Mesendoderm (in vitro differentiated cells): Measurements from ENCODE around the gene CCDC92B.
A peak's percentile ranks its signal among the peaks of the same experiment; 100 is the strongest.

Experiments used
- DNase-seq: peaks from one replicate; pipeline ENCODE4 v3.0.0; 2013
- H2AK5ac ChIP-seq: 2 replicates; pipeline ENCODE4 v1.6.1; 2013; ENCODE audit warnings: low read length, inconsistent platforms
- H2BK120ac ChIP-seq: 2 replicates; pipeline ENCODE4 v1.6.1; 2013; ENCODE audit warnings: low read depth, mild to moderate bottlenecking, low read length, moderate library complexity, mixed read lengths
- H2BK15ac ChIP-seq: replicated peaks from 2 replicates; pipeline ENCODE4 v1.6.1; 2013; ENCODE audit warnings: low read depth, mild to moderate bottlenecking, moderate library complexity
- H2BK5ac ChIP-seq: 2 replicates; pipeline ENCODE4 v1.6.1; 2013; ENCODE audit warnings: low read length, inconsistent platforms
- H3K18ac ChIP-seq: 2 replicates; pipeline ENCODE4 v1.6.1; 2013; ENCODE audit warnings: mild to moderate bottlenecking, low read length, mixed read lengths
- H3K23ac ChIP-seq: one replicate; pipeline ENCODE4 v1.6.1; 2013; ENCODE audit warnings: low read length
- H3K27ac ChIP-seq: 2 replicates; pipeline ENCODE4 v1.5.1; 2013; ENCODE audit warnings: low read depth, mild to moderate bottlenecking, inconsistent platforms, low read length, moderate library complexity
- H3K27me3 ChIP-seq: 2 replicates; pipeline ENCODE4 v1.6.1; 2013; ENCODE audit warnings: low read length, control low read depth, mild to moderate bottlenecking, inconsistent platforms; ENCODE audit not compliant: insufficient read depth, poor library complexity
- H3K36me3 ChIP-seq: 2 replicates; pipeline ENCODE4 v1.6.1; 2013; ENCODE audit warnings: low read length, inconsistent platforms; ENCODE audit not compliant: control insufficient read depth, insufficient read depth
- H3K4ac ChIP-seq: one replicate; pipeline ENCODE4 v1.6.1; 2013; ENCODE audit warnings: low read depth, mild to moderate bottlenecking, low read length, moderate library complexity
- H3K4me1 ChIP-seq: 2 replicates; pipeline ENCODE4 v1.6.1; 2013; ENCODE audit warnings: low read depth, low read length, inconsistent platforms; ENCODE audit not compliant: control insufficient read depth
- H3K4me2 ChIP-seq: 2 replicates; pipeline ENCODE4 v1.6.1; 2013; ENCODE audit warnings: low read length
- H3K4me3 ChIP-seq: 2 replicates; pipeline ENCODE4 v1.5.1; 2013; ENCODE audit warnings: mild to moderate bottlenecking, low read length
- H3K56ac ChIP-seq: one replicate; pipeline ENCODE4 v1.6.1; 2013; ENCODE audit warnings: low read length
- H3K79me1 ChIP-seq: 2 replicates; pipeline ENCODE4 v1.6.1; 2013; ENCODE audit warnings: low read length, inconsistent platforms
- H3K79me2 ChIP-seq: 2 replicates; pipeline ENCODE4 v1.6.1; 2013; ENCODE audit warnings: mild to moderate bottlenecking, low read length; ENCODE audit not compliant: control insufficient read depth, insufficient read depth
- H3K9ac ChIP-seq: 2 replicates; pipeline ENCODE4 v1.6.1; 2013; ENCODE audit warnings: low read length, inconsistent platforms
- H4K5ac ChIP-seq: one replicate; pipeline ENCODE4 v1.6.1; 2013; ENCODE audit warnings: low read length
- H4K8ac ChIP-seq: one replicate; pipeline ENCODE4 v1.6.1; 2013; ENCODE audit warnings: low read depth, mild to moderate bottlenecking, control low read depth, low read length, moderate library complexity
- WGBS: extraction: QIAGEN DNeasy Blood & Tissue Kit; methylation state at CpG from one replicate; pipeline ENCODE4 v1.1.7; 2013; ENCODE audit warnings: low lambda C conversion rate, missing lambda C conversion rate; ENCODE audit not compliant: insufficient coverage; ENCODE audit errors: extremely low coverage; 5-methylcytosine and 5-hydroxymethylcytosine counted together

Gene CCDC92B

GRCh38 chr17:2723997-2724783 is 25.3 kb downstream of the CCDC92B start:
- no peaks in the 10 kb centered on the region for H3K27me3 ChIP-seq
- H3K79me2 ChIP-seq, result no peaks in the 10 kb centered on the region
- no peak overlapping the region for H2BK5ac ChIP-seq
- peak overlapping the region; percentile 22 for H3K4me2 ChIP-seq
- peak overlapping the region; percentile 96 for H3K18ac ChIP-seq
- peak overlapping the region; percentile 75 for H2BK120ac ChIP-seq
- peak overlapping the region; percentile 84 for H3K4ac ChIP-seq
- H3K56ac ChIP-seq, result peak overlapping the region; percentile 88
- peak overlapping the region; percentile 59 for H4K8ac ChIP-seq
- H3K36me3 ChIP-seq, result no peaks in the 10 kb centered on the region
- H3K4me1 ChIP-seq, result no peaks in the 10 kb centered on the region
- no peak overlapping the region for H4K5ac ChIP-seq
- H3K27ac ChIP-seq, result peak overlapping the region; percentile 86
- DNase-seq, result peak; percentile 94
- H3K23ac ChIP-seq, result no peak overlapping the region
- no CpG with 5 or more reads among the region's 98 CpGs for WGBS
- H3K79me1 ChIP-seq, result no peaks in the 10 kb centered on the region
- no peak overlapping the region for H3K4me3 ChIP-seq
- H2BK15ac ChIP-seq, result no peak overlapping the region
- H2AK5ac ChIP-seq, result no peak overlapping the region
- H3K9ac ChIP-seq, result peak overlapping the region; percentile 61

- Histone ChIP-seq H2AK5ac (no peak overlapping the region), H4K5ac (no peak overlapping the region), H3K4ac (peak overlapping the region; percentile 84), H3K4me2 (peak overlapping the region; percentile 18), H3K23ac (peak overlapping the region; percentile 66), H2BK5ac (no peak overlapping the region), H2BK120ac (peak overlapping the region; percentile 75), H3K27me3 (no peaks in the 10 kb centered on the region), H3K18ac (peak overlapping the region; percentile 96), H3K4me3 (no peak overlapping the region), H3K27ac (peak overlapping the region; percentile 82), H3K79me1 (no peaks in the 10 kb centered on the region), H2BK15ac (no peak overlapping the region), H3K36me3 (no peaks in the 10 kb centered on the region), H4K8ac (no peak overlapping the region), H3K4me1 (no peaks in the 10 kb centered on the region), H3K9ac (peak overlapping the region; percentile 50), H3K56ac (peak overlapping the region; percentile 88), H3K79me2 (no peaks in the 10 kb centered on the region)
- WGBS, result no CpG with 5 or more reads among the region's 18 CpGs
- peak; percentile 97 for DNase-seq
Measured at GRCh38 chr17:2723505-2723996, 25.9 kb downstream of the CCDC92B start.

- Histone ChIP-seq H3K18ac (no peak overlapping the region), H3K4me3 (no peak overlapping the region), H3K27ac (no peak overlapping the region), H3K4ac (no peak overlapping the region), H3K56ac (peak overlapping the region; percentile 5), H3K79me2 (no peaks in the 10 kb centered on the region), H2BK5ac (no peak overlapping the region), H2BK120ac (no peak overlapping the region), H2AK5ac (peak overlapping the region; percentile 56), H4K8ac (no peak overlapping the region), H3K4me1 (no peaks in the 10 kb centered on the region), H3K9ac (no peak overlapping the region), H3K4me2 (no peak overlapping the region), H3K36me3 (no peaks in the 10 kb centered on the region), H3K23ac (no peak overlapping the region), H4K5ac (no peak overlapping the region), H3K27me3 (no peaks in the 10 kb centered on the region), H3K79me1 (no peaks in the 10 kb centered on the region), H2BK15ac (no peak overlapping the region)
- WGBS, result no CpG with 5 or more reads among the region's 10 CpGs
- DNase-seq, result no peak
Measured at GRCh38 chr17:2722611-2723010, 26.8 kb downstream of the CCDC92B start.

- no peak overlapping the region for H2BK15ac ChIP-seq
- no peaks in the 10 kb centered on the region for H3K36me3 ChIP-seq
- no peak overlapping the region for H3K4me2 ChIP-seq
- no peak overlapping the region for H3K18ac ChIP-seq
- no peak overlapping the region for H3K4me3 ChIP-seq
- no peak overlapping the region for H3K27ac ChIP-seq
- H3K4ac ChIP-seq, result no peak overlapping the region
- WGBS, result no CpG with 5 or more reads among the region's 4 CpGs
- no peak overlapping the region for H2BK5ac ChIP-seq
- H3K27me3 ChIP-seq, result no peaks in the 10 kb centered on the region
- no peaks in the 10 kb centered on the region for H3K79me1 ChIP-seq
- DNase-seq, result no peak
- no peak overlapping the region for H3K23ac ChIP-seq
- no peaks in the 10 kb centered on the region for H3K79me2 ChIP-seq
- no peak overlapping the region for H2BK120ac ChIP-seq
- H2AK5ac ChIP-seq, result no peak overlapping the region
- no peak overlapping the region for H4K8ac ChIP-seq
- H4K5ac ChIP-seq, result no peak overlapping the region
- H3K4me1 ChIP-seq, result peaks cover 2% of the 10 kb centered on the region
- no peak overlapping the region for H3K56ac ChIP-seq
- H3K9ac ChIP-seq, result no peak overlapping the region
Measured at GRCh38 chr17:2721603-2722002, 27.8 kb downstream of the CCDC92B start.

GRCh38 chr17:2719861-2720260 is 29.6 kb downstream of the CCDC92B start:
- Histone ChIP-seq H3K4me3 (no peak overlapping the region), H3K4me1 (peaks cover 2% of the 10 kb centered on the region), H4K5ac (no peak overlapping the region), H4K8ac (no peak overlapping the region), H3K4ac (no peak overlapping the region), H3K23ac (no peak overlapping the region), H3K9ac (no peak overlapping the region), H2BK5ac (no peak overlapping the region), H3K18ac (no peak overlapping the region), H2BK15ac (no peak overlapping the region), H3K4me2 (no peak overlapping the region), H3K79me2 (no peaks in the 10 kb centered on the region), H2BK120ac (no peak overlapping the region), H3K36me3 (no peaks in the 10 kb centered on the region), H3K79me1 (no peaks in the 10 kb centered on the region), H3K27me3 (no peaks in the 10 kb centered on the region), H3K27ac (no peak overlapping the region), H2AK5ac (no peak overlapping the region), H3K56ac (no peak overlapping the region)
- WGBS, result no CpG with 5 or more reads among the region's 4 CpGs
- DNase-seq, result no peak
